SU-DHL-6 (cell line): Measurements from ENCODE around the gene PRR22.

ENCODE experiments used
- H2AFZ ChIP-seq: fragments of 200-600 bp; sonication (generic); 2 replicates; pipeline ENCODE4 v1.6.1; 2014; ENCODE audit warnings: low read depth, mild to moderate bottlenecking, moderate library complexity, mixed read lengths, antibody characterized with exemption, low read length; ENCODE audit not compliant: severe bottlenecking
- H3F3A ChIP-seq: fragments of 200-600 bp; shearing (Covaris generic); 2 replicates; pipeline ENCODE4 v1.6.0; 2016; ENCODE audit warnings: antibody characterized with exemption, mild to moderate bottlenecking; ENCODE audit not compliant: insufficient read depth
- H3K27ac ChIP-seq: fragments of 200-600 bp; sonication (generic); 2 replicates; pipeline ENCODE4 v1.5.1; 2016; ENCODE audit warnings: low read depth, mild to moderate bottlenecking, low read length, moderate library complexity, mixed read lengths
- H3K27me3 ChIP-seq: fragments of 200-600 bp; sonication (generic), shearing (Covaris generic); 2 replicates; pipeline ENCODE4 v1.6.0; 2014; ENCODE audit warnings: mild to moderate bottlenecking, low read length
- H3K36me3 ChIP-seq: fragments of 200-600 bp; sonication (generic); 2 replicates; pipeline ENCODE4 v1.6.1; 2014; ENCODE audit warnings: mild to moderate bottlenecking, low read length, mixed read lengths
- H3K4me2 ChIP-seq: fragments of 300-600, 200-600 bp; shearing (Covaris generic), sonication (generic); 2 replicates; pipeline ENCODE4 v1.6.0; 2014; ENCODE audit warnings: low read length, low read depth, mild to moderate bottlenecking; ENCODE audit not compliant: poor library complexity, severe bottlenecking
- H3K4me3 ChIP-seq: fragments of 200-600 bp; sonication (generic); 2 replicates; pipeline ENCODE4 v1.5.1; 2014; ENCODE audit warnings: antibody characterized with exemption, low read length, mild to moderate bottlenecking, mixed read lengths; ENCODE audit not compliant: insufficient read depth, poor library complexity, severe bottlenecking
- H3K79me2 ChIP-seq: fragments of 200-600 bp; sonication (generic); 2 replicates; pipeline ENCODE4 v1.6.1; 2014; ENCODE audit warnings: mild to moderate bottlenecking, low read length, moderate library complexity; ENCODE audit not compliant: insufficient read depth
- H3K9ac ChIP-seq: fragments of 200-600 bp; sonication (generic); 2 replicates; pipeline ENCODE4 v1.7.0; 2014; ENCODE audit warnings: mild to moderate bottlenecking, low read length
- H3K9me2 ChIP-seq: fragments of 200-600 bp; sonication (generic); replicated peaks from 2 replicates; pipeline ENCODE4 v1.6.1; 2014; ENCODE audit warnings: low read length; ENCODE audit not compliant: insufficient read depth
- H3K9me3 ChIP-seq: fragments of 200-600 bp; sonication (generic); 2 replicates; pipeline ENCODE4 v1.6.1; 2014; ENCODE audit warnings: low read length, mixed read lengths; ENCODE audit not compliant: insufficient read depth
- H4K20me1 ChIP-seq: fragments of 200-600 bp; sonication (generic); 2 replicates; pipeline ENCODE4 v1.6.1; 2014; ENCODE audit warnings: low read depth, mild to moderate bottlenecking, antibody characterized with exemption, low read length, moderate library complexity, mixed read lengths
- CTCF ChIP-seq: fragments of 200-600 bp; sonication (generic); IDR thresholded peaks from one replicate; pipeline ENCODE4 v1.5.1; 2017; ENCODE audit warnings: antibody characterized with exemption, mild to moderate bottlenecking, low read length, moderate library complexity; ENCODE audit not compliant: insufficient read depth, poor library complexity, severe bottlenecking
- EZH2phosphoT487 ChIP-seq: fragments of 200-600 bp; sonication (generic), shearing (Covaris generic); conservative IDR thresholded peaks from 2 replicates; pipeline ENCODE4 v1.6.1; 2018; ENCODE audit warnings: mild to moderate bottlenecking, antibody characterized with exemption, low read length, moderate library complexity, mixed read lengths

Gene PRR22

DNA sequence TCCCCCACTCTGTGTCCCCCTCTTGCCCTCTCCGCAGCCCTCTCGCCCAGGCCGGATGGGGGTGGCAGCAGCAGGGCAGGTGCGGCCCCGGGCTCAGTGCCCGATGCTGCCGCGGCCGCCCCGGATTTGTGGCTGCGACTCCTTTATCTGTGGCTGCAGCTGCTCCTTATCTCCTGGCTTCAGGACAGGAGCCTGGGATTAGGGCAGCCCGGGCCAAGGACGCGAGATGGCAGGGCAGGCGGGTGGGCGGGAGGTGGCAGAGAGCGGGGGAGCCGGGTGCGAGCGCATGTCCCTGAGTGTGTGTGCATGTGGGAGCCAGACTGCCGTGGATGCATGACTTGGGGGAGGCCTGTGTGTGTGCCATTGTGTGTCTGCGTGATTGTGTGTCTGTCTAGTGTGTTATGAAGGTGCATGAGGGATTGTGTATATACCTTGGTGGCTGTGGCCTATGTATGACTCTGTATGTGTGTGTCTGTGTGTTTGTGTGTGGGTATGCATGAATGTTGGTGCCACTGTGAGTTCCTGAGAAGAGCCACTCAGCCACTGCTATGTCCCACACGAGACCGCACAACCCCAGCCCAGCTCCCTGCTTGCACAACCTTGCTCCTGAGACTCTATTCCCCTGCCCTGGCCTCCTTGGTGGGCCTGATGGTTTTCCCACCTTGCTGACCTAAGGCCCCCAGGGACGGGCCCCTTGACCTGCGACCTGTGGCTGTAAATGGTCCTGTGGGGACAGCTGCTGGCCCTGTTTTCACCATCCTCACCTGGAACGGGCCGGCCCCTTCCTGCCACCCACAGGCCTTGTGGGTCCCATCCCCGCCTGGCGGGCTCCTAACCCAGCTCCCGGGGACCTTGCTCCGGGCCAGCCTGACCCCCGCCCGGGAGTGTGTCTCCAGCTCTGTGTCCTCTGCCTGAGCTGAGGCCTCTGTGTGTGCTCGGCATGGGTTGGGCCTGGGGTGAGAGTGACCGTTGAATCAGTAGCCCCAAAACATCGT is 15.0 kb upstream of the PRR22 start:
- no peak overlapping the region for H2AFZ ChIP-seq
- H3K4me2 ChIP-seq, result no peak overlapping the region
- H4K20me1 ChIP-seq, result no peaks in the 10 kb centered on the region
- TF ChIP-seq EZH2phosphoT487 (no peak), CTCF (no peak)
- no peak overlapping the region for H3K27ac ChIP-seq
- H3K9me2 ChIP-seq, result no peaks in the 10 kb centered on the region
- no peaks in the 10 kb centered on the region for H3K27me3 ChIP-seq
- H3K9me3 ChIP-seq, result no peaks in the 10 kb centered on the region
- no peak overlapping the region for H3K4me3 ChIP-seq
- H3F3A ChIP-seq, result no peaks in the 10 kb centered on the region
- no peaks in the 10 kb centered on the region for H3K79me2 ChIP-seq
- no peaks in the 10 kb centered on the region for H3K36me3 ChIP-seq
- H3K9ac ChIP-seq, result no peak overlapping the region

GRCh38 chr19:5798244-5798643 is 13.7 kb upstream of the PRR22 start:
- H4K20me1 ChIP-seq, result no peaks in the 10 kb centered on the region
- no peaks in the 10 kb centered on the region for H3K9me3 ChIP-seq
- no peak overlapping the region for H3K4me2 ChIP-seq
- no peaks in the 10 kb centered on the region for H3K9me2 ChIP-seq
- no peaks in the 10 kb centered on the region for H3K27me3 ChIP-seq
- H3K79me2 ChIP-seq, result no peaks in the 10 kb centered on the region
- TF ChIP-seq CTCF (no peak), EZH2phosphoT487 (no peak)
- no peak overlapping the region for H3K27ac ChIP-seq
- H3F3A ChIP-seq, result no peaks in the 10 kb centered on the region
- no peak overlapping the region for H3K4me3 ChIP-seq
- H3K9ac ChIP-seq, result no peak overlapping the region
- no peaks in the 10 kb centered on the region for H3K36me3 ChIP-seq
- H2AFZ ChIP-seq, result no peak overlapping the region

DNA sequence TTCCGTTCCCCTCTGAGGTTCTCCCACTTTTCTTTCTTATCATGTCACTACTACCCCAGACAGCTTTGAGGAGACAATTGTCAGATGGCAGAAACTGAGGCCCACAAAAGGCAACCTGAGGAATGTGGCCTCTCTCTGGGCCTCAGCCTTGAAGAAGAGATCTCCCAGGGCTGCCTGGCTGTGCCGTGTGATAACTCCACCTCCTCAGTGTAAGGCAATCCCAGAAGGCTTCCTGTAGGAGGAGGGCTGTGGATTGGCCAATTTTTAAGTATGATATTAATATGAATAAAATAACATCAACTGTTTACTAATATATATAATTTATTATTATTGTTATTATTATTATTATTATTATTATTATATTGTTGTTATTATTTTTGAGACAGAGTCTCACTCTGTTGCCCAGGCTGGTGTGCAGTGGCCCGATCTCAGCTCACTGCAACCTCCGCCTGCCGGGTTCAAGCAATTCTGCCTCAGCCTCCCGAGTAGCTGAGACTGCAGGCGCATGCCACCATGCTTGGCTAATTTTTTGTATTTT is 10.9 kb upstream of the PRR22 start:
- Histone ChIP-seq H4K20me1 (no peaks in the 10 kb centered on the region), H3K9ac (no peak overlapping the region), H3K27ac (no peak overlapping the region), H3K9me2 (no peaks in the 10 kb centered on the region), H3K4me2 (no peak overlapping the region), H2AFZ (no peak overlapping the region), H3K36me3 (no peaks in the 10 kb centered on the region), H3K9me3 (no peaks in the 10 kb centered on the region), H3F3A (no peaks in the 10 kb centered on the region), H3K27me3 (no peaks in the 10 kb centered on the region), H3K79me2 (no peaks in the 10 kb centered on the region), H3K4me3 (no peak overlapping the region)
- no peak for TF ChIP-seq EZH2phosphoT487
- no peak for TF ChIP-seq CTCF
